GM19452 (cell line): ENCODE data around the gene COX19.

ENCODE experiments used
- ATAC-seq: cut with Tn5 transposase; IDR thresholded peaks from one replicate; pipeline ENCODE4 v1.9.1; 2021; ENCODE audit not compliant: unreplicated experiment

Gene COX19

GRCh38 chr7:992709-993607, 17.6 kb upstream of the COX19 start:
- peak; percentile 87 for ATAC-seq

- ATAC-seq = no peak
Measured at GRCh38 chr7:991729-992656, 16.6 kb upstream of the COX19 start.

GRCh38 chr7:990933-991728, 15.8 kb upstream of the COX19 start:
- ATAC-seq = no peak

- ATAC-seq = no peak
Measured at GRCh38 chr7:990352-990932, 15.1 kb upstream of the COX19 start.

- no peak for ATAC-seq
Measured at GRCh38 chr7:988963-989529, 13.7 kb upstream of the COX19 start.

- ATAC-seq = no peak
Measured at GRCh38 chr7:988426-988911, 13.1 kb upstream of the COX19 start.

GRCh38 chr7:987909-988308, 12.6 kb upstream of the COX19 start:
- ATAC-seq = no peak

- ATAC-seq = no peak
Measured at GRCh38 chr7:986766-987751, 11.7 kb upstream of the COX19 start.

- ATAC-seq = no peak
Measured at GRCh38 chr7:985915-986741, 10.8 kb upstream of the COX19 start.

GRCh38 chr7:985127-985416, 9.7 kb upstream of the COX19 start:
- ATAC-seq = no peak

GRCh38 chr7:984361-985126, 9.2 kb upstream of the COX19 start:
- no peak for ATAC-seq

- ATAC-seq = no peak
Measured at GRCh38 chr7:983616-984071, 8.3 kb upstream of the COX19 start.

GRCh38 chr7:983004-983615, 7.8 kb upstream of the COX19 start, which contains the start of gene CYP2W1:
Gene CYP2W1, plus strand, starts transcription at chr7:983181. Its CDS starts 31 bp downstream, at chr7:983212.
- no peak for ATAC-seq

- no peak for ATAC-seq
Measured at GRCh38 chr7:982511-983003, 7.2 kb upstream of the COX19 start.

GRCh38 chr7:981793-982510, 6.6 kb upstream of the COX19 start:
- no peak for ATAC-seq
